Astrocyte (in vitro differentiated cells and primary cell): ENCODE measurements around the gene INSYN2A. TPM values are rescaled to one million over a fixed set of nuclear protein-coding genes. Genes with fewer than 3 reads are reported as not detected.

Experiments
- DNase-seq: peaks from one replicate; pipeline ENCODE4 v3.0.0-alpha.2; 2010; ENCODE audit warnings: low read depth
- FAIRE-seq: peaks from 2 replicates; lab custom pipeline; 2011; peaks lifted over from hg19 to GRCh38; lab: Jason Lieb, UNC
- H2AFZ ChIP-seq: 2 replicates; pipeline ENCODE4 v1.6.0; 2012; ENCODE audit warnings: low read depth, low read length, inconsistent platforms
- H3K27ac ChIP-seq: 2 replicates; pipeline ENCODE4 v1.5.1; 2011; ENCODE audit warnings: low read depth, low read length, inconsistent platforms
- H3K27me3 ChIP-seq: 2 replicates; pipeline ENCODE4 v1.6.0; 2011; ENCODE audit warnings: low read length, inconsistent platforms; ENCODE audit not compliant: insufficient read depth
- H3K36me3 ChIP-seq: 2 replicates; pipeline ENCODE4 v1.5.1; 2011; ENCODE audit warnings: low read length, inconsistent platforms; ENCODE audit not compliant: insufficient read depth
- H3K4me1 ChIP-seq: 2 replicates; pipeline ENCODE4 v1.5.1; 2011; ENCODE audit warnings: low read length, inconsistent platforms; ENCODE audit not compliant: insufficient read depth
- H3K4me2 ChIP-seq: 2 replicates; pipeline ENCODE4 v1.6.0; 2012; ENCODE audit warnings: low read length, inconsistent platforms
- H3K4me3 ChIP-seq: 2 replicates; pipeline ENCODE4 v1.5.1; 2011; ENCODE audit warnings: low read depth, mild to moderate bottlenecking, low read length, inconsistent platforms; ENCODE audit not compliant: insufficient read depth
- H3K79me2 ChIP-seq: 2 replicates; pipeline ENCODE4 v1.6.0; 2012; ENCODE audit warnings: mild to moderate bottlenecking, low read length, inconsistent platforms; ENCODE audit not compliant: insufficient read depth
- H3K9ac ChIP-seq: 2 replicates; pipeline ENCODE4 v1.6.0; 2012; ENCODE audit warnings: mild to moderate bottlenecking, low read length, inconsistent platforms
- H3K9me3 ChIP-seq: 2 replicates; pipeline ENCODE4 v1.5.1; 2012; ENCODE audit warnings: low read depth, mild to moderate bottlenecking, low read length, inconsistent platforms; ENCODE audit not compliant: insufficient read depth
- H4K20me1 ChIP-seq: 2 replicates; pipeline ENCODE4 v1.6.0; 2012; ENCODE audit warnings: low read length, inconsistent platforms; ENCODE audit not compliant: insufficient read depth
- H3K27ac Mint-ChIP-seq: one replicate; pipeline ENCODE4 v1.8.0; 2021; ENCODE audit warnings: mild to moderate bottlenecking, mixed read lengths; ENCODE audit not compliant: unreplicated experiment
- H3K27me3 Mint-ChIP-seq: one replicate; pipeline ENCODE4 v1.8.0; 2021; ENCODE audit warnings: low read depth, mixed read lengths; ENCODE audit not compliant: unreplicated experiment
- H3K36me3 Mint-ChIP-seq: one replicate; pipeline ENCODE4 v1.8.0; 2021; ENCODE audit warnings: low read depth, mixed read lengths; ENCODE audit not compliant: unreplicated experiment
- H3K4me1 Mint-ChIP-seq: one replicate; pipeline ENCODE4 v1.8.0; 2021; ENCODE audit warnings: low read depth, mixed read lengths; ENCODE audit not compliant: unreplicated experiment
- H3K4me3 Mint-ChIP-seq: one replicate; pipeline ENCODE4 v1.8.0; 2021; ENCODE audit warnings: mild to moderate bottlenecking, moderate library complexity, mixed read lengths; ENCODE audit not compliant: unreplicated experiment
- H3K9me3 Mint-ChIP-seq: one replicate; pipeline ENCODE4 v1.8.0; 2021; ENCODE audit warnings: mild to moderate bottlenecking, mixed read lengths; ENCODE audit not compliant: unreplicated experiment
- CTCF ChIP-seq: IDR thresholded peaks from 2 replicates; pipeline ENCODE4 v1.5.1; 2011; ENCODE audit warnings: low read depth, mild to moderate bottlenecking, inconsistent platforms, low read length, moderate library complexity; ENCODE audit not compliant: insufficient read depth
- EZH2 ChIP-seq: IDR thresholded peaks from 2 replicates; pipeline ENCODE4 v1.6.1; 2012; ENCODE audit warnings: mild to moderate bottlenecking, low read length, inconsistent platforms; ENCODE audit not compliant: insufficient read depth
- total RNA-seq: library from RNA; stranded (reverse); gene quantifications from 2 replicates; pipeline ENCODE4 v1.2.1, GENCODE V29; 2021

The INSYN2A gene
- total RNA-seq, 1 donor from 2014 or later: 0.41 TPM

GRCh38 chr10:127198307-127198706 lies 1.9 kb upstream of the INSYN2A start:
- H3K9ac ChIP-seq: no peak overlapping the region
- peaks cover 16% of the 10 kb centered on the region for H3K4me1 ChIP-seq
- H3K79me2 ChIP-seq: no peaks in the 10 kb centered on the region
- no peak overlapping the region for H3K4me2 ChIP-seq
- H3K4me3 ChIP-seq: no peak overlapping the region
- H3K36me3 ChIP-seq: no peaks in the 10 kb centered on the region
- FAIRE-seq (no peak), DNase-seq (no peak)
- TF ChIP-seq EZH2 (no peak), CTCF (peak; percentile 7)
- H3K27ac Mint-ChIP-seq: no peak overlapping the region
- H3K9me3 ChIP-seq: no peaks in the 10 kb centered on the region
- H3K4me1 Mint-ChIP-seq: peaks cover 17% of the 10 kb centered on the region
- H3K9me3 Mint-ChIP-seq: no peaks in the 10 kb centered on the region
- H2AFZ ChIP-seq: no peak overlapping the region
- H3K27ac ChIP-seq: no peak overlapping the region
- H3K36me3 Mint-ChIP-seq: peaks cover 5% of the 10 kb centered on the region
- no peaks in the 10 kb centered on the region for H3K27me3 ChIP-seq
- peak overlapping the region; percentile 50 for H3K4me3 Mint-ChIP-seq
- H3K27me3 Mint-ChIP-seq: peaks cover 17% of the 10 kb centered on the region
- H4K20me1 ChIP-seq: peaks cover 58% of the 10 kb centered on the region

GRCh38 chr10:127197154-127197432 lies 702 bp upstream of the INSYN2A start:
- Mint-ChIP-seq H3K27me3 (peaks cover 17% of the 10 kb centered on the region), H3K4me3 (peak overlapping the region; percentile 87), H3K36me3 (peaks cover 5% of the 10 kb centered on the region), H3K4me1 (peaks cover 23% of the 10 kb centered on the region), H3K9me3 (no peaks in the 10 kb centered on the region), H3K27ac (no peak overlapping the region)
- Histone ChIP-seq H3K79me2 (no peaks in the 10 kb centered on the region), H3K9me3 (no peaks in the 10 kb centered on the region), H3K27ac (no peak overlapping the region), H3K4me1 (peaks cover 16% of the 10 kb centered on the region), H3K4me2 (peak overlapping the region; percentile 88), H3K36me3 (no peaks in the 10 kb centered on the region), H3K27me3 (no peaks in the 10 kb centered on the region), H3K4me3 (peak overlapping the region; percentile 57), H2AFZ (peak overlapping the region; percentile 25), H3K9ac (peak overlapping the region; percentile 50), H4K20me1 (peaks cover 65% of the 10 kb centered on the region)
- TF ChIP-seq CTCF: no peak
- TF ChIP-seq EZH2: no peak
- DNase-seq (no peak), FAIRE-seq (no peak)

- peak overlapping the region; percentile 64 for H3K4me3 Mint-ChIP-seq
Observed at GRCh38 chr10:127195571-127196281, 665 bp downstream of the INSYN2A start.

More at GRCh38 chr10:127195571-127196281, 665 bp downstream of the INSYN2A start:
- no peaks in the 10 kb centered on the region for H3K36me3 ChIP-seq
- no peaks in the 10 kb centered on the region for H3K79me2 ChIP-seq
- H3K4me1 Mint-ChIP-seq: peaks cover 23% of the 10 kb centered on the region
- peaks cover 16% of the 10 kb centered on the region for H3K4me1 ChIP-seq
- H3K27me3 ChIP-seq: no peaks in the 10 kb centered on the region
- H2AFZ ChIP-seq: no peak overlapping the region
- peak; percentile 13 for DNase-seq
- H3K4me3 ChIP-seq: peak overlapping the region; percentile 48
- peak overlapping the region; percentile 52 for H3K9ac ChIP-seq
- FAIRE-seq: no peak
- TF ChIP-seq CTCF (no peak), EZH2 (peak; percentile 37)
- H3K27me3 Mint-ChIP-seq: peaks cover 22% of the 10 kb centered on the region
- H3K4me2 ChIP-seq: peak overlapping the region; percentile 88
- H3K9me3 ChIP-seq: no peaks in the 10 kb centered on the region
- peaks cover 71% of the 10 kb centered on the region for H4K20me1 ChIP-seq
- H3K27ac ChIP-seq: no peak overlapping the region
- H3K27ac Mint-ChIP-seq: no peak overlapping the region
- H3K9me3 Mint-ChIP-seq: no peaks in the 10 kb centered on the region
- H3K36me3 Mint-ChIP-seq: peaks cover 11% of the 10 kb centered on the region
